WERI-Rb-1 (cell line): ENCODE data around the gene LRRC27.
"Not testable (repeated sequence)": the region's sequence is repeated elsewhere in the genome, so short reads cannot be mapped to it uniquely, and the experiment has no call there.

ENCODE experiments used
- DNase-seq: peaks from one replicate; pipeline ENCODE4 v3.0.0-alpha.2; 2020
- H3K27ac ChIP-seq: fragments of 250-450 bp; sonication (Bioruptor Pico); 2 replicates; pipeline ENCODE4 v1.5.1; 2020; ENCODE audit warnings: mild to moderate bottlenecking, moderate library complexity
- H3K27me3 ChIP-seq: fragments of 250-450 bp; sonication (Bioruptor Pico); 2 replicates; pipeline ENCODE4 v1.5.1; 2021; ENCODE audit warnings: mild to moderate bottlenecking, low read depth, moderate library complexity; ENCODE audit not compliant: insufficient read depth, severe bottlenecking
- H3K36me3 ChIP-seq: fragments of 250-450 bp; sonication (Bioruptor Pico); 2 replicates; pipeline ENCODE4 v1.5.1; 2020; ENCODE audit warnings: mild to moderate bottlenecking, moderate library complexity
- H3K4me3 ChIP-seq: 2 replicates; pipeline ENCODE4 v1.5.1; 2011; ENCODE audit warnings: low read depth, mild to moderate bottlenecking, control low read depth, low read length
- H3K9me3 ChIP-seq: fragments of 250-450 bp; sonication (Bioruptor Pico); 2 replicates; pipeline ENCODE4 v1.5.1; 2021; ENCODE audit warnings: mild to moderate bottlenecking, moderate library complexity; ENCODE audit not compliant: severe bottlenecking
- CTCF ChIP-seq: IDR thresholded peaks from 2 replicates; pipeline ENCODE4 v1.5.1; 2011; ENCODE audit warnings: low read depth, mild to moderate bottlenecking, control low read depth, inconsistent platforms, low read length

The LRRC27 gene

GRCh38 chr10:132313865-132314264, 18.1 kb upstream of the LRRC27 start:
- DNase-seq: no peak
- Histone ChIP-seq H3K4me3 (no peak overlapping the region), H3K9me3 (no peaks in the 10 kb centered on the region), H3K27ac (no peak overlapping the region), H3K27me3 (no peaks in the 10 kb centered on the region), H3K36me3 (no peaks in the 10 kb centered on the region)
- TF ChIP-seq CTCF: no peak

GRCh38 chr10:132314336-132314735, 17.7 kb upstream of the LRRC27 start:
- Histone ChIP-seq H3K27me3 (no peaks in the 10 kb centered on the region), H3K9me3 (no peaks in the 10 kb centered on the region), H3K36me3 (no peaks in the 10 kb centered on the region), H3K27ac (no peak overlapping the region), H3K4me3 (no peak overlapping the region)
- TF ChIP-seq CTCF: no peak
- DNase-seq: no peak

- not testable (repeated sequence) for H3K4me3 ChIP-seq, DNase-seq, H3K27me3 ChIP-seq, H3K9me3 ChIP-seq, H3K27ac ChIP-seq, H3K36me3 ChIP-seq
These were observed 17.1 kb upstream of the LRRC27 start for GRCh38 chr10:132314881-132315280.

- Histone ChIP-seq H3K27me3 (no peaks in the 10 kb centered on the region), H3K9me3 (no peaks in the 10 kb centered on the region), H3K36me3 (no peaks in the 10 kb centered on the region), H3K27ac (no peak overlapping the region), H3K4me3 (no peak overlapping the region)
- TF ChIP-seq CTCF: no peak
- DNase-seq: no peak
These were observed 15.9 kb upstream of the LRRC27 start for GRCh38 chr10:132316133-132316532.

GRCh38 chr10:132317477-132317876, 14.5 kb upstream of the LRRC27 start:
- H3K27me3 ChIP-seq, H3K36me3 ChIP-seq, H3K4me3 ChIP-seq, DNase-seq, H3K9me3 ChIP-seq, H3K27ac ChIP-seq: not testable (repeated sequence)

GRCh38 chr10:132319853-132320653, 11.9 kb upstream of the LRRC27 start:
- H3K4me3 ChIP-seq: no peak overlapping the region
- H3K27ac ChIP-seq: no peak overlapping the region
- H3K27me3 ChIP-seq: no peaks in the 10 kb centered on the region
- TF ChIP-seq CTCF: no peak
- H3K36me3 ChIP-seq: no peaks in the 10 kb centered on the region; the same call in 1 of the 2 replicates
- DNase-seq: no peak
- H3K9me3 ChIP-seq: no peaks in the 10 kb centered on the region
